DND-41 (cell line): ENCODE data around the gene GAS1.

Source experiments
- EZH2 ChIP-seq: IDR thresholded peaks from 3 replicates; pipeline ENCODE4 v1.6.1; 2012; ENCODE audit warnings: borderline replicate concordance, low read depth, mild to moderate bottlenecking, moderate library complexity, low read length, inconsistent platforms; ENCODE audit not compliant: severe bottlenecking
- TF ChIP-seq, protein P1 (sequence below): IDR thresholded peaks from 2 replicates; pipeline ENCODE4 v1.5.1; 2012; ENCODE audit warnings: borderline replicate concordance, low read length, moderate library complexity, mild to moderate bottlenecking; ENCODE audit not compliant: poor library complexity, severe bottlenecking; ENCODE audit errors: extremely low read depth

- TF ChIP-seq, protein P1, sequence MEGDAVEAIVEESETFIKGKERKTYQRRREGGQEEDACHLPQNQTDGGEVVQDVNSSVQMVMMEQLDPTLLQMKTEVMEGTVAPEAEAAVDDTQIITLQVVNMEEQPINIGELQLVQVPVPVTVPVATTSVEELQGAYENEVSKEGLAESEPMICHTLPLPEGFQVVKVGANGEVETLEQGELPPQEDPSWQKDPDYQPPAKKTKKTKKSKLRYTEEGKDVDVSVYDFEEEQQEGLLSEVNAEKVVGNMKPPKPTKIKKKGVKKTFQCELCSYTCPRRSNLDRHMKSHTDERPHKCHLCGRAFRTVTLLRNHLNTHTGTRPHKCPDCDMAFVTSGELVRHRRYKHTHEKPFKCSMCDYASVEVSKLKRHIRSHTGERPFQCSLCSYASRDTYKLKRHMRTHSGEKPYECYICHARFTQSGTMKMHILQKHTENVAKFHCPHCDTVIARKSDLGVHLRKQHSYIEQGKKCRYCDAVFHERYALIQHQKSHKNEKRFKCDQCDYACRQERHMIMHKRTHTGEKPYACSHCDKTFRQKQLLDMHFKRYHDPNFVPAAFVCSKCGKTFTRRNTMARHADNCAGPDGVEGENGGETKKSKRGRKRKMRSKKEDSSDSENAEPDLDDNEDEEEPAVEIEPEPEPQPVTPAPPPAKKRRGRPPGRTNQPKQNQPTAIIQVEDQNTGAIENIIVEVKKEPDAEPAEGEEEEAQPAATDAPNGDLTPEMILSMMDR: no peak
- TF ChIP-seq EZH2: no peak
These were observed 33.5 kb upstream of the GAS1 start for GRCh38 chr9:86980802-86981201.
